Naive thymus-derived CD8-positive, alpha-beta T cell (primary cell): ENCODE results near the gene PCED1A. TPM values are rescaled to one million over a fixed set of nuclear protein-coding genes. Genes with fewer than 3 reads are reported as not detected.

Experiments
- ATAC-seq, 2 donors: fragments of 150-1000 bp; cut with Tn5 transposase in 1 of 2; sonication (Bioruptor Pico), chemical (Tn5 transposase) in 1 of 2; 1 replicate in 1 of 2; 2 replicates in 1 of 2; pipeline ENCODE4 v1.10.0; 2021; ENCODE audit warnings: mild to moderate bottlenecking in 2 of 2, moderate library complexity in 2 of 2
- POLR2A ChIA-PET: fragments of 350-600 bp; sonication (Branson Sonifier 250); formaldehyde crosslinking; loops from one replicate; lab custom pipeline; 2021; ENCODE audit warnings: antibody characterized with exemption; lab: Charles Lee
- DNase-seq, 10 donors: peaks; one replicate each; pipeline versions ENCODE4 v3.0.0 to v3.0.0-alpha.2; 2020 to 2022
- H3K27ac Mint-ChIP-seq, 10 donors: one replicate each; pipeline ENCODE4 v1.8.0; 2020 to 2022; ENCODE audit warnings: mild to moderate bottlenecking in 10 of 10, mixed read lengths in 10 of 10, moderate library complexity in 4 of 10, inconsistent platforms in 1 of 10
- H3K27me3 Mint-ChIP-seq, 5 donors: one replicate each; pipeline ENCODE4 v1.8.0; 2021 to 2022; ENCODE audit warnings: mixed read lengths in 5 of 5
- H3K36me3 Mint-ChIP-seq, 3 donors: one replicate each; pipeline ENCODE4 v1.8.0; 2020 to 2022; ENCODE audit warnings: mixed read lengths in 3 of 3, mild to moderate bottlenecking in 2 of 3, inconsistent platforms in 1 of 3
- H3K4me1 Mint-ChIP-seq, 4 donors: one replicate each; pipeline ENCODE4 v1.8.0; 2021 to 2022; ENCODE audit warnings: mixed read lengths in 4 of 4
- H3K4me3 Mint-ChIP-seq, 10 donors: one replicate each; pipeline ENCODE4 v1.8.0; 2020 to 2022; ENCODE audit warnings: mild to moderate bottlenecking in 10 of 10, mixed read lengths in 10 of 10, moderate library complexity in 6 of 10, inconsistent platforms in 1 of 10
- H3K9me3 Mint-ChIP-seq, 9 donors: one replicate each; pipeline ENCODE4 v1.8.0; 2020 to 2022; ENCODE audit warnings: mixed read lengths in 9 of 9, mild to moderate bottlenecking in 3 of 9, inconsistent platforms in 1 of 9, moderate library complexity in 1 of 9
- polyA plus RNA-seq, 3 donors: library from polyadenylated mRNA; unstranded; fragments of 300-500 nt; fragmentation: Illumina TruSeq; gene quantifications; one replicate each; pipeline ENCODE4 v1.2.3, GENCODE V29; 2021
- total RNA-seq, 8 experiments: library from RNA in 2 of 8; stranded (reverse) in 2 of 8; gene quantifications; one replicate each; pipeline ENCODE4 v1.2.3 and lab custom pipeline; 2021 to 2026

The PCED1A gene
- total and polyA plus RNA-seq, 5 experiments from 2014 or later: 21.9 to 101 (median 29.6) TPM

- H3K27ac Mint-ChIP-seq: peak overlapping the region in 2 of 10 donors; percentile 22 to 51
- H3K4me3 Mint-ChIP-seq: peak overlapping the region in 8 of 10 donors; percentile 50 to 84 (median 78)
- POLR2A ChIA-PET: interaction anchor here (1.2 to 2.6 kb wide), 3 partner anchors 12 to 81 kb away, joined by 3 to 13 read pairs (median 6); partner anchors contain the start of genes PCED1A and VPS16
- peak in 7 of 10 donors; percentile 42 to 76 (median 62) for DNase-seq
- ATAC-seq: peak; percentile 88 to 96
- H3K36me3 Mint-ChIP-seq: no peaks in the 10 kb centered on the region
- peaks cover 10 to 20% (median 15%) of the 10 kb centered on the region in 5 donors for H3K27me3 Mint-ChIP-seq
- H3K4me1 Mint-ChIP-seq: peaks cover 19 to 39% (median 29%) of the 10 kb centered on the region in 4 donors
- H3K9me3 Mint-ChIP-seq: no peaks in the 10 kb centered on the region
Measured at GRCh38 chr20:2822073-2822472, 18.4 kb downstream of the PCED1A start.

GRCh38 chr20:2820896-2821869, 19.3 kb downstream of the PCED1A start:
- Mint-ChIP-seq H3K4me1 (peaks cover 15 to 30% (median 25%) of the 10 kb centered on the region in 4 donors), H3K4me3 (peak overlapping the region; percentile 52 to 84 (median 76)), H3K27ac (peak overlapping the region in 6 of 10 donors; percentile 22 to 79 (median 60)), H3K27me3 (peaks cover 7 to 18% (median 15%) of the 10 kb centered on the region in 5 donors), H3K9me3 (no peaks in the 10 kb centered on the region), H3K36me3 (no peaks in the 10 kb centered on the region)
- ATAC-seq (peak; percentile 2 to 42), DNase-seq (peak in 1 of 10 donors; percentile 18)
- POLR2A ChIA-PET: interaction anchor here (0.8 to 2.6 kb wide), 4 partner anchors 12 to 80 kb away, joined by 3 to 13 read pairs (median 4); partner anchors contain the start of genes PCED1A and VPS16

- H3K27ac Mint-ChIP-seq: no peak overlapping the region
- no peak for ATAC-seq
- no peak for DNase-seq
- peaks cover 4 to 15% (median 13%) of the 10 kb centered on the region in 5 donors for H3K27me3 Mint-ChIP-seq
- H3K9me3 Mint-ChIP-seq: no peaks in the 10 kb centered on the region
- peaks cover 9 to 24% (median 20%) of the 10 kb centered on the region in 4 donors for H3K4me1 Mint-ChIP-seq
- no peaks in the 10 kb centered on the region for H3K36me3 Mint-ChIP-seq
- H3K4me3 Mint-ChIP-seq: peak overlapping the region in 8 of 10 donors; percentile 11 to 79 (median 49)
- POLR2A ChIA-PET: interaction anchor here (0.7 to 2.6 kb wide), 3 partner anchors 13 to 76 kb away, joined by 4 to 13 read pairs (median 6); partner anchors contain the start of genes PCED1A and VPS16
Measured at GRCh38 chr20:2820084-2820895, 20.2 kb downstream of the PCED1A start.

GRCh38 chr20:2817891-2818595, 22.4 kb downstream of the PCED1A start:
- H3K9me3 Mint-ChIP-seq: peaks cover 0 to 7% (median 0%) of the 10 kb centered on the region in 9 donors
- peaks cover 0 to 3% (median 3%) of the 10 kb centered on the region in 3 donors for H3K36me3 Mint-ChIP-seq
- no peak overlapping the region for H3K4me3 Mint-ChIP-seq
- peaks cover 9 to 24% (median 20%) of the 10 kb centered on the region in 4 donors for H3K4me1 Mint-ChIP-seq
- H3K27me3 Mint-ChIP-seq: peaks cover 4 to 22% (median 20%) of the 10 kb centered on the region in 5 donors
- no peak for ATAC-seq
- no peak overlapping the region for H3K27ac Mint-ChIP-seq
- POLR2A ChIA-PET: no interaction called here
- no peak for DNase-seq

- Mint-ChIP-seq H3K27me3 (peaks cover 6 to 28% (median 23%) of the 10 kb centered on the region in 5 donors), H3K36me3 (peaks cover 0 to 7% (median 4%) of the 10 kb centered on the region in 3 donors), H3K27ac (peak overlapping the region in 1 of 10 donors; percentile 5), H3K4me3 (no peak overlapping the region), H3K9me3 (peaks cover 0 to 11% (median 3%) of the 10 kb centered on the region in 9 donors), H3K4me1 (peaks cover 9 to 24% (median 20%) of the 10 kb centered on the region in 4 donors)
- POLR2A ChIA-PET: no interaction called here
- DNase-seq (no peak), ATAC-seq (no peak)
Measured at GRCh38 chr20:2817341-2817726, 23.1 kb downstream of the PCED1A start.

- H3K4me1 Mint-ChIP-seq: peaks cover 4 to 19% (median 18%) of the 10 kb centered on the region in 4 donors
- ATAC-seq (peak in 1 of 2 donors; percentile 30), DNase-seq (peak in 2 of 10 donors; percentile 33 to 36)
- POLR2A ChIA-PET: no interaction called here
- H3K4me3 Mint-ChIP-seq: no peak overlapping the region
- H3K27ac Mint-ChIP-seq: peak overlapping the region in 1 of 10 donors; percentile 31
- peaks cover 0 to 14% (median 9%) of the 10 kb centered on the region in 9 donors for H3K9me3 Mint-ChIP-seq
- peaks cover 0 to 13% (median 10%) of the 10 kb centered on the region in 3 donors for H3K36me3 Mint-ChIP-seq
- peaks cover 5 to 34% (median 28%) of the 10 kb centered on the region in 5 donors for H3K27me3 Mint-ChIP-seq
Measured at GRCh38 chr20:2816583-2817340, 23.7 kb downstream of the PCED1A start.

GRCh38 chr20:2816030-2816582, 24.3 kb downstream of the PCED1A start, which contains the start of gene TMEM239:
Gene TMEM239, plus strand, starts transcription at chr20:2816364. Its CDS starts 191 bp downstream, at chr20:2816555.
- Mint-ChIP-seq H3K4me1 (peaks cover 0 to 15% (median 14%) of the 10 kb centered on the region in 4 donors), H3K36me3 (peaks cover 0 to 14% (median 10%) of the 10 kb centered on the region in 3 donors), H3K9me3 (peaks cover 0 to 16% (median 10%) of the 10 kb centered on the region in 9 donors), H3K4me3 (no peak within 1 kb of the TSS), H3K27ac (peak within 1 kb of the TSS in 1 of 10 donors; percentile 31), H3K27me3 (peaks cover 7 to 38% (median 27%) of the 10 kb centered on the region in 5 donors)
- peak in 1 of 10 donors; percentile 36 for DNase-seq
- no peak for ATAC-seq
- POLR2A ChIA-PET: no interaction called here

- H3K27me3 Mint-ChIP-seq: peaks cover 9 to 34% (median 27%) of the 10 kb centered on the region in 5 donors
- DNase-seq (no peak), ATAC-seq (no peak)
- H3K4me3 Mint-ChIP-seq: no peak overlapping the region
- POLR2A ChIA-PET: no interaction called here
- peaks cover 0 to 14% (median 10%) of the 10 kb centered on the region in 3 donors for H3K36me3 Mint-ChIP-seq
- H3K9me3 Mint-ChIP-seq: peaks cover 0 to 16% (median 10%) of the 10 kb centered on the region in 9 donors
- H3K27ac Mint-ChIP-seq: peak overlapping the region in 2 of 10 donors; percentile 8 to 52
- peaks cover 0 to 12% (median 10%) of the 10 kb centered on the region in 4 donors for H3K4me1 Mint-ChIP-seq
Measured at GRCh38 chr20:2815242-2815900, 25.1 kb downstream of the PCED1A start.

- POLR2A ChIA-PET: no interaction called here
- peak in 1 of 10 donors; percentile 31 for DNase-seq
- no peak for ATAC-seq
- peak within 1 kb of the TSS in 3 of 10 donors; percentile 8 to 60 (median 11) for H3K27ac Mint-ChIP-seq
- H3K4me1 Mint-ChIP-seq: peaks cover 0 to 6% (median 3%) of the 10 kb centered on the region in 4 donors
- peaks cover 9 to 26% (median 23%) of the 10 kb centered on the region in 5 donors for H3K27me3 Mint-ChIP-seq
- peaks cover 0 to 16% (median 10%) of the 10 kb centered on the region in 9 donors for H3K9me3 Mint-ChIP-seq
- peaks cover 0 to 14% (median 10%) of the 10 kb centered on the region in 3 donors for H3K36me3 Mint-ChIP-seq
- H3K4me3 Mint-ChIP-seq: no peak within 1 kb of the TSS
Measured at GRCh38 chr20:2814587-2815051, 25.8 kb downstream of the PCED1A start, which contains the start of gene C20orf141. Gene C20orf141, plus strand, starts transcription at chr20:2814987. Its CDS starts 198 bp downstream, at chr20:2815185.

GRCh38 chr20:2814076-2814475, 26.4 kb downstream of the PCED1A start:
- H3K4me3 Mint-ChIP-seq: no peak overlapping the region
- no peak for DNase-seq
- H3K36me3 Mint-ChIP-seq: peaks cover 0 to 14% (median 10%) of the 10 kb centered on the region in 3 donors
- POLR2A ChIA-PET: no interaction called here
- ATAC-seq: no peak
- peak overlapping the region in 2 of 10 donors; percentile 11 to 60 for H3K27ac Mint-ChIP-seq
- peaks cover 0 to 17% (median 10%) of the 10 kb centered on the region in 9 donors for H3K9me3 Mint-ChIP-seq
- peaks cover 11 to 26% (median 23%) of the 10 kb centered on the region in 5 donors for H3K27me3 Mint-ChIP-seq
- peaks cover 0 to 7% (median 3%) of the 10 kb centered on the region in 4 donors for H3K4me1 Mint-ChIP-seq
